ENCODE data around the gene TAF5L. TPM values are rescaled to one million over a fixed set of nuclear protein-coding genes. Genes with fewer than 3 reads are reported as not detected.
"Not testable (repeated sequence)": the region's sequence is repeated elsewhere in the genome, so short reads cannot be mapped to it uniquely, and the experiment has no call there.

TAF5L gene
- total RNA-seq, 1 donor from 2014 or later = 28.2 TPM

- DNase-seq = no peak
Measured at GRCh38 chr1:229600229-229600628, 25.7 kb downstream of the TAF5L start.

GRCh38 chr1:229599218-229599954 lies 26.5 kb downstream of the TAF5L start:
- DNase-seq = no peak

- DNase-seq = no peak
Measured at GRCh38 chr1:229597877-229598276, 28.0 kb downstream of the TAF5L start.

GRCh38 chr1:229596925-229597699 lies 28.8 kb downstream of the TAF5L start:
- no peak for DNase-seq

GRCh38 chr1:229595876-229596275 lies 30.0 kb downstream of the TAF5L start:
- DNase-seq = not testable (repeated sequence)

GRCh38 chr1:229594227-229595008 lies 31.5 kb downstream of the TAF5L start:
- DNase-seq = no peak

GRCh38 chr1:229593800-229594199 lies 32.1 kb downstream of the TAF5L start:
- DNase-seq = no peak

- no peak for DNase-seq
Measured at GRCh38 chr1:229590119-229590518, 35.8 kb downstream of the TAF5L start.

- DNase-seq = no peak
Measured at GRCh38 chr1:229585338-229585737, 40.6 kb downstream of the TAF5L start.

GRCh38 chr1:229582715-229583114 lies 43.2 kb downstream of the TAF5L start:
- no peak for DNase-seq

GRCh38 chr1:229582011-229582694 lies 43.8 kb downstream of the TAF5L start:
- DNase-seq = peak; percentile 54

- no peak for DNase-seq
Measured at GRCh38 chr1:229581485-229581884, 44.4 kb downstream of the TAF5L start.

GRCh38 chr1:229579059-229579673 lies 46.8 kb downstream of the TAF5L start:
- peak; percentile 87 for DNase-seq

- peak; percentile 30 for DNase-seq
Measured at GRCh38 chr1:229578168-229579058, 47.5 kb downstream of the TAF5L start.

GRCh38 chr1:229574679-229575442 lies 51.1 kb downstream of the TAF5L start:
- no peak for DNase-seq

- no peak for DNase-seq
Measured at GRCh38 chr1:229572286-229572685, 53.6 kb downstream of the TAF5L start.

- DNase-seq = no peak
Measured at GRCh38 chr1:229570891-229571516, 54.9 kb downstream of the TAF5L start.

- DNase-seq = no peak
Measured at GRCh38 chr1:229570305-229570704, 55.6 kb downstream of the TAF5L start.

- peak; percentile 66 for DNase-seq
Measured at GRCh38 chr1:229567109-229567868, 58.6 kb downstream of the TAF5L start.

Data from dermis blood vessel endothelial cell (primary cell).